NOMO-1 treated with dmso at 0.1 percent for 144 hours (cell line): Measurements from ENCODE around the gene RPS15A.

ENCODE experiments used
- DNase-seq: peaks from one replicate; lab custom pipeline; 2025; ENCODE audit not compliant: unreplicated experiment; lab: John Stamatoyannopoulos, UW

Gene RPS15A

GRCh38 chr16:18789850-18790706 is at the start of gene RPS15A:
TSS of gene RPS15A (minus strand) at chr16:18790334. CDS start at chr16:18789113, 1,221 bp downstream.
- peak; percentile 91 for DNase-seq

GRCh38 chr16:18839555-18839954 is 49.4 kb upstream of the RPS15A start:
- no peak for DNase-seq

- no peak for DNase-seq
These were observed 46.6 kb upstream of the RPS15A start for GRCh38 chr16:18836702-18837101.

GRCh38 chr16:18834864-18835263 is 44.7 kb upstream of the RPS15A start:
- DNase-seq, result no peak

GRCh38 chr16:18833707-18834505 is 43.8 kb upstream of the RPS15A start:
- no peak for DNase-seq

- DNase-seq, result no peak
These were observed 42.5 kb upstream of the RPS15A start for GRCh38 chr16:18832613-18833012.

GRCh38 chr16:18832006-18832405 is 41.9 kb upstream of the RPS15A start:
- no peak for DNase-seq

- no peak for DNase-seq
These were observed 39.1 kb upstream of the RPS15A start for GRCh38 chr16:18829251-18829650.

- no peak for DNase-seq
These were observed 37.8 kb upstream of the RPS15A start for GRCh38 chr16:18827890-18828289.

GRCh38 chr16:18816286-18816685 is 26.2 kb upstream of the RPS15A start:
- no peak for DNase-seq

- no peak for DNase-seq
These were observed 21.8 kb upstream of the RPS15A start for GRCh38 chr16:18811925-18812324.

GRCh38 chr16:18809165-18809564 is 19.0 kb upstream of the RPS15A start:
- DNase-seq, result no peak

GRCh38 chr16:18805257-18805773 is 15.2 kb upstream of the RPS15A start:
- DNase-seq, result no peak

GRCh38 chr16:18804540-18804939 is 14.4 kb upstream of the RPS15A start:
- no peak for DNase-seq

- DNase-seq, result no peak
These were observed 13.7 kb upstream of the RPS15A start for GRCh38 chr16:18803569-18804462.

GRCh38 chr16:18802767-18803343 is 12.7 kb upstream of the RPS15A start:
- no peak for DNase-seq

- DNase-seq, result peak; percentile 99
These were observed 11.2 kb upstream of the RPS15A start, which contains the start of gene ARL6IP1 for GRCh38 chr16:18801145-18801972. TSS of gene ARL6IP1 (minus strand) at chr16:18801549. CDS start at chr16:18801466, 83 bp downstream.

GRCh38 chr16:18800775-18801144 is 10.6 kb upstream of the RPS15A start:
- no peak for DNase-seq

- no peak for DNase-seq
These were observed 10.2 kb upstream of the RPS15A start for GRCh38 chr16:18800293-18800692.

- DNase-seq, result no peak
These were observed 9.4 kb upstream of the RPS15A start for GRCh38 chr16:18799500-18799899.
